ENCODE measurements around the gene MFSD8.

- TF ChIP-seq ZNF169 (tag by site-specific recombination; IDR thresholded peaks at IDR 0.05) (no peak), ZNF280D (tag by site-specific recombination; IDR thresholded peaks at IDR 0.05) (no peak), CTCF (tag by site-specific recombination; IDR thresholded peaks at IDR 0.05) (peak; percentile 78), ZNF223 (tag by site-specific recombination; IDR thresholded peaks at IDR 0.05) (no peak), ZBTB49 (tag by site-specific recombination; IDR thresholded peaks at IDR 0.05; ENCODE audit: low read depth) (no peak), ZNF423 (tag by site-specific recombination; IDR thresholded peaks at IDR 0.05) (no peak), ZNF571 (tag by site-specific recombination; IDR thresholded peaks at IDR 0.05) (no peak), ZNF274 (IDR thresholded peaks at IDR 0.05; ENCODE audit: low read length) (no peak), ZNF274 (tag by site-specific recombination; IDR thresholded peaks at IDR 0.05; ENCODE audit: borderline replicate concordance) (no peak), ZNF639 (tag by site-specific recombination; IDR thresholded peaks at IDR 0.05) (0 out of 2 replicates have a peak, but pooled peaks have one; percentile 17), ZSCAN5A (tag by site-specific recombination; IDR thresholded peaks at IDR 0.05) (no peak)
Observed at GRCh38 chr4:127965062-127965802, at the start of gene MFSD8, which contains the start of gene ABHD18.

All from HEK293 (cell line).